BJ (cell line): ENCODE data around the gene PABPN1L. TPM values are rescaled to one million over a fixed set of nuclear protein-coding genes. Genes with fewer than 3 reads are reported as not detected.
A peak's percentile ranks its signal among the peaks of the same experiment; 100 is the strongest.

Source experiments
- CTCF ChIA-PET: fragments of 350-600 bp; formaldehyde crosslinking; extraction: SDS; loops from one replicate; lab custom pipeline; 2021; ENCODE audit warnings: antibody characterized with exemption, inconsistent platforms; lab: Yijun Ruan, JAX
- POLR2A ChIA-PET: fragments of 300-600 bp; sonication (Branson Sonifier 250); formaldehyde crosslinking; extraction: SDS; loops from one replicate; lab custom pipeline; 2021; ENCODE audit warnings: antibody characterized with exemption; lab: Charles Lee
- DNase-seq: peaks from one replicate; pipeline ENCODE4 v3.0.0-alpha.2; 2011; ENCODE audit warnings: low read depth
- H3K27me3 ChIP-seq: 2 replicates; pipeline ENCODE4 v1.6.0; 2011; ENCODE audit warnings: low read length; ENCODE audit not compliant: control insufficient read depth, insufficient read depth
- H3K36me3 ChIP-seq: 2 replicates; pipeline ENCODE4 v1.5.1; 2011; ENCODE audit warnings: low read length; ENCODE audit not compliant: control insufficient read depth, insufficient read depth
- H3K4me3 ChIP-seq: 2 replicates; pipeline ENCODE4 v1.5.1; 2011; ENCODE audit warnings: low read depth, mild to moderate bottlenecking, control low read depth, low read length
- polyA plus RNA-seq: library from polyadenylated mRNA; depleted of rRNA; stranded (reverse); fragments of >200 nt; gene quantifications from 2 replicates; pipeline ENCODE4 v1.2.3, GENCODE V29; 2011
- TF ChIP-seq, protein P1 (sequence below): IDR thresholded peaks from 2 replicates; pipeline ENCODE4 v1.5.1; 2011; ENCODE audit warnings: low read depth, mild to moderate bottlenecking, control low read depth, inconsistent platforms, low read length, moderate library complexity; ENCODE audit not compliant: insufficient read depth

The PABPN1L gene
- polyA plus RNA-seq, 1 experiment: not detected

DNA sequence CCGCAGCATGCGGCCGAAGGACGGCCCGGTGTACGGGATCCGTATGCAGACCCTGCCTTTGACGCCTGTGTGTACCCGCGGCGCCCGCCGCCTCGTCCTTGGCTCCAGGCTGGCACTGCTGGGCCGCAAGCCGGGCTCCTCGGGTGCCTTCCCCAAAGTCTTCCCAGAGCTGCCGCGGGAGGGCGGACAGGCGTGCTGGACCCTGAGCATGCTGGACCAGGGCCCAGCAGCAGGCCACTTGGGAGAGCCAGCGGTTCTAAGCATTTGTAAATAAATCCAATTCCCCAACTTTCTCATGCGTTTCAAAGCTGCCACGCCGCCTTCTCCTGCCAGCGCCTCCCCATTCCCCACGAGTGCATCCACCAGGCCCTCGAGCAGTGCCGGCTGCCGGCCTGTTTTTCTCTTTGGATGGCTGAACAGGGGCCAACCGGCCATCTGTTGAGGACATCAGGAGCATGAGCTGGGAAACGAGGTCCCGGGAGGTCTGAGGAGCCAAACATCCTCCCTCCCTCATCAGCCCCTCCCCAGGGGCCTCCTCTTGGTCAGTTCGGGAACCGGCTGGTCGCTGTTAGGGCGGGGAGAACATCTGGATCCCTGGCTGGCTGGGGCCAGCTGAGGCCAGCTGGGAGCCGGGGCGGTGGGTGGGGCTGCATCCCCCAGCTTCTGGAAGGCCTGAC is 20.5 kb upstream of the PABPN1L start:
- H3K27me3 ChIP-seq: no peaks in the 10 kb centered on the region
- TF ChIP-seq, protein P1, sequence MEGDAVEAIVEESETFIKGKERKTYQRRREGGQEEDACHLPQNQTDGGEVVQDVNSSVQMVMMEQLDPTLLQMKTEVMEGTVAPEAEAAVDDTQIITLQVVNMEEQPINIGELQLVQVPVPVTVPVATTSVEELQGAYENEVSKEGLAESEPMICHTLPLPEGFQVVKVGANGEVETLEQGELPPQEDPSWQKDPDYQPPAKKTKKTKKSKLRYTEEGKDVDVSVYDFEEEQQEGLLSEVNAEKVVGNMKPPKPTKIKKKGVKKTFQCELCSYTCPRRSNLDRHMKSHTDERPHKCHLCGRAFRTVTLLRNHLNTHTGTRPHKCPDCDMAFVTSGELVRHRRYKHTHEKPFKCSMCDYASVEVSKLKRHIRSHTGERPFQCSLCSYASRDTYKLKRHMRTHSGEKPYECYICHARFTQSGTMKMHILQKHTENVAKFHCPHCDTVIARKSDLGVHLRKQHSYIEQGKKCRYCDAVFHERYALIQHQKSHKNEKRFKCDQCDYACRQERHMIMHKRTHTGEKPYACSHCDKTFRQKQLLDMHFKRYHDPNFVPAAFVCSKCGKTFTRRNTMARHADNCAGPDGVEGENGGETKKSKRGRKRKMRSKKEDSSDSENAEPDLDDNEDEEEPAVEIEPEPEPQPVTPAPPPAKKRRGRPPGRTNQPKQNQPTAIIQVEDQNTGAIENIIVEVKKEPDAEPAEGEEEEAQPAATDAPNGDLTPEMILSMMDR: 0 out of 2 replicates have a peak, but pooled peaks have one; percentile 14
- DNase-seq: no peak
- no peak overlapping the region for H3K4me3 ChIP-seq
- H3K36me3 ChIP-seq: no peaks in the 10 kb centered on the region
- ChIA-PET CTCF (interaction anchor here (0.6 to 1.8 kb wide), 2 partner anchors 14 to 30 kb away, joined by 3 to 8 read pairs; partner anchors contain the start of genes GALNS and TRAPPC2L), POLR2A (no interaction called here)

DNA sequence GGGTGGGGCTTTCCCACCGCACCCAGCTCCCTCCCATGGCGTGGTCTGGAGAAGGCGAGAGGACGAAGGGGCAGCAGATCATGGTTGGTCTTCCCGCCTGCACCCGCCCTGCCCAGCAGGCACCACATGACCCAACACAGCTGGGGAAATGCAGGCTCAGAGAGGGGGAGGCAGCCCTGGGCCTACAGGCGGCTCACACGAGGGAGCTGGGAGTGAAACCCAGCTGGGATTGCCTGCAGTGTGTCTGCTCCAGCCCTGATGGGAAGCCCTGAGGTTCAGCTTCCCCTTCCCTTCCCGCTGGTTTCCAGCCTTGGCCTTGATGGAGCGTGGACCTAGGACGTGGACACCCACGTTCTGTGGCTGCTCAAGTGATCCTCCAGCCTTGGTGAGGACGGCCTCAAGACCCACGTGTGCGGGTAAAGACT is 20.0 kb upstream of the PABPN1L start:
- Histone ChIP-seq H3K4me3 (no peak overlapping the region), H3K36me3 (no peaks in the 10 kb centered on the region), H3K27me3 (no peaks in the 10 kb centered on the region)
- ChIA-PET CTCF (interaction anchor here (1.8 kb wide), 1 partner anchor 29 kb away, joined by 8 read pairs; the partner anchor contains the start of genes GALNS and TRAPPC2L), POLR2A (no interaction called here)
- DNase-seq: no peak
- TF ChIP-seq, protein P1: no peak

DNA sequence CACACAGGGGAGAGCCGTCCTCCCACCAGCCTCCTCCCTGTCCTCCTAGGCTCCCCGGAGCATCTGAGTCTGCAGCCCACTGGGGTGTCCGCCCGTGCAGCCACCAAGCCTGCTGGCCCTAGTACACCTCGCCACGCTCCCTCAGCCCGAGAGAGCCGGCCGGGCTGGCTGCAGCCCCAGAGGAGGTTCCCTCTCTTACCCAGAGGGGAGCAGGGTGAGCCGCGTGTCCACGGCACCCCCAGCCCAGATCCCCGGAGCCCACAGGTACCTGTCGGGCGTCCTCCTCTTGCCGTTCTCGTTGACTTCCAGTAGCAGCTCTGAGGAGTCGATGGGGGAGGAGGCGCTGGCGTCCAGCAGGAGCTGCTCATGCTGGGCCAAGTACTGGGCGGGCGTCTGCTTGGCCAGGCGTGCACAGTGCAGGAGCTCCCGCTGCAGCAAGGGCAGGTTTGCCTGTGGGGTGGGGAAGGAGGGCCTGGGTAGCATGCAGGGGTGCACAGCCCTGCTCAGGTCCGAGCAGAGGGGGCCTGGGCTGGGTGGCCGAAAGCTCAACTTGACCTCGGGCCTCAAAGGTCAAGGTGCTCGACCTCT is 19.3 kb upstream of the PABPN1L start:
- ChIA-PET POLR2A (no interaction called here), CTCF (no interaction called here)
- no peaks in the 10 kb centered on the region for H3K36me3 ChIP-seq
- no peak overlapping the region for H3K4me3 ChIP-seq
- TF ChIP-seq, protein P1: no peak
- no peak for DNase-seq
- no peaks in the 10 kb centered on the region for H3K27me3 ChIP-seq

DNA sequence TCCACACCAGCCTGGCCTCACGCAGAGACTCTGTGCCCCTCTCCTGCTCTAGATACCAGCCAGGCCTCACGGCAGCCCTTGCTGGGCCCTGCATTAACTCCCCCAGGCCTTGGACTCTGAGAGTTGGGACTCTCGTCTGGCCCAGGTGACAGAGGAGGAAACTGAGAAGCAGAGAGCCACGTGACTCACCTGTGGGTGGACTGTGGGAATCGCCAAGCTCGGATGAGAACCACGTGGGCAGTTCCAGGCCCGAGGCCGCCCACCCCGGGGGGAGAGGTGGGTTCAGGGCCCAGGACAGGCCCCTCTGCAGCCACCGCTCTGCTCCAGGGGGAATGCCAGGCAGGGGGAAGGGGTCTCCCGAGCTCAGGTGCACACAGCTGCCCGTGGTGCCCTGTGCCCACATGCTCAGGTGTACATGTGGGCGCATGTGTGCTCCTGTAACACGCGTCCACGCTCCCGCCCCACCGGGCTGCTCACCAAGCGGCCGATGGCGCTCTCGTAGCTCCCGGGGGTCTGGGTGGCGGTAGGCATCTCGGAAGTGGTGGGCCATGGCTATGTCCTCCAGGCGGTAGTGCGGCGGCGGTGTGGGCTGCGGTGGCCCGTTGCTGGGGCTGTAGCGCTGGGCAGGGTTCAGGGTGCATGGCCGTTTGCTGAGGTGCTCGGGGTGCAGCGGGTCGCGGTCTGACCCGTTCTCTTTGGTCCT is 18.3 kb upstream of the PABPN1L start:
- CTCF ChIA-PET: no interaction called here
- POLR2A ChIA-PET: no interaction called here

More for the DNA sequence above, 18.3 kb upstream of the PABPN1L start:
- no peak overlapping the region for H3K4me3 ChIP-seq
- DNase-seq: no peak
- no peaks in the 10 kb centered on the region for H3K36me3 ChIP-seq
- TF ChIP-seq, protein P1: no peak
- no peaks in the 10 kb centered on the region for H3K27me3 ChIP-seq
